Neuron (in vitro differentiated cells): ENCODE measurements around the gene ZSWIM6.

Source experiments
- H2AFZ ChIP-seq: one replicate; pipeline ENCODE4 v1.6.1; 2013; ENCODE audit warnings: low read depth, mild to moderate bottlenecking, inconsistent platforms, low read length, moderate library complexity
- H3K27me3 ChIP-seq: one replicate; pipeline ENCODE4 v1.6.1; 2013; ENCODE audit warnings: low read length; ENCODE audit not compliant: insufficient read depth
- H3K36me3 ChIP-seq: one replicate; pipeline ENCODE4 v1.6.1; 2013; ENCODE audit warnings: low read length; ENCODE audit not compliant: insufficient read depth
- H3K4me1 ChIP-seq: one replicate; pipeline ENCODE4 v1.6.1; 2013; ENCODE audit warnings: low read length; ENCODE audit not compliant: insufficient read depth
- H3K4me3 ChIP-seq: 2 replicates; pipeline ENCODE4 v1.5.1; 2013; ENCODE audit warnings: mild to moderate bottlenecking, low read length, moderate library complexity
- H3K9me3 ChIP-seq: one replicate; pipeline ENCODE4 v1.6.1; 2013; ENCODE audit warnings: low read length

The ZSWIM6 gene

GRCh38 chr5:61489574-61489973 lies 157.5 kb downstream of the ZSWIM6 start:
- Histone ChIP-seq H3K4me1 (peaks cover 10% of the 10 kb centered on the region), H3K4me3 (no peak overlapping the region), H3K27me3 (no peaks in the 10 kb centered on the region), H3K9me3 (peaks cover 2% of the 10 kb centered on the region), H2AFZ (no peak overlapping the region), H3K36me3 (peaks cover 35% of the 10 kb centered on the region)

- H3K27me3 ChIP-seq = no peaks in the 10 kb centered on the region
- no peak overlapping the region for H3K4me3 ChIP-seq
- peaks cover 23% of the 10 kb centered on the region for H3K36me3 ChIP-seq
- peaks cover 30% of the 10 kb centered on the region for H3K4me1 ChIP-seq
- H3K9me3 ChIP-seq = no peaks in the 10 kb centered on the region
- no peak overlapping the region for H2AFZ ChIP-seq
Measured at GRCh38 chr5:61491861-61492260, 159.8 kb downstream of the ZSWIM6 start.

GRCh38 chr5:61493973-61494372 lies 161.9 kb downstream of the ZSWIM6 start:
- Histone ChIP-seq H3K36me3 (peaks cover 31% of the 10 kb centered on the region), H3K27me3 (no peaks in the 10 kb centered on the region), H3K4me1 (peaks cover 50% of the 10 kb centered on the region), H3K9me3 (no peaks in the 10 kb centered on the region), H2AFZ (no peak overlapping the region), H3K4me3 (no peak overlapping the region)

DNA sequence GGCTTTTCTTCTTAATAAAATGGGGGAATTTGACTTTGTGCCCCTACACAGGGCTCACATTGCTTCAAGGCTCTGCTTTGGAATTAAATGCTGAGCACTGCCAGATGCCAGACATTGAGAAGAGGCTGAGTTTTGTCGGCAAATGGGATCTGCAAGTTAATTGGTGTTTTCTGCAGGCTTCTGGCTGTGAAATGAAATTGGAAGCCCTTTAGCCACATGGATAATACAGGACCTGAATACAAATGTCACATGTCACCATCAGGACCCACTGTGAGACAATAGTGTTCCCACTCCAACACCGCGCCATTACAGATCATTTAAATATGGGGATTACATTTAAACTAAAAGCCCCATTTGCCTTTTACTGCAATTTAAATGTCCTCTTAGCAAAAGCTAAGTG lies 164.4 kb downstream of the ZSWIM6 start:
- Histone ChIP-seq H3K9me3 (no peaks in the 10 kb centered on the region), H2AFZ (no peak overlapping the region), H3K27me3 (no peaks in the 10 kb centered on the region), H3K4me1 (peaks cover 50% of the 10 kb centered on the region), H3K4me3 (no peak overlapping the region), H3K36me3 (peaks cover 43% of the 10 kb centered on the region)

DNA sequence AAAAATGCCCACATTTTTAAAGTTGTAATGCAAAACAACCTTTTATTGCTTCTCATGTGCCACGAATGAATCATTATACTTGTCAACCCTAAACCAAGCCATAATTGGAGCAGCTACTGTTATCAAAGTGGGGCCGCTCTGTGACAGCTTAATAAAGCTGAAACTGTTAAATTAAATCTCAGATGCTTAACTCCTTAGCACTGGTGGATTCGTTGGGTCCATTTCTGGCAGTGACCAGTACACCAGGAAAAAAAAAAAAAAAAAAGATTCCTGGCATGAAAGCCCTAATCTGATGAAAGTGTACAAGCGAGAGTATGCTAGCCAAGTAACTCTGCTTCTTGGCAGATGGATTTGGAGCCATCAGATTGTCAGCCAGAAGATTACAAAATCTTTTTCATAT lies 164.8 kb downstream of the ZSWIM6 start:
- Histone ChIP-seq H3K4me1 (peaks cover 50% of the 10 kb centered on the region), H3K9me3 (peaks cover 4% of the 10 kb centered on the region), H3K27me3 (no peaks in the 10 kb centered on the region), H2AFZ (no peak overlapping the region), H3K4me3 (no peak overlapping the region), H3K36me3 (peaks cover 46% of the 10 kb centered on the region)

- peaks cover 47% of the 10 kb centered on the region for H3K36me3 ChIP-seq
Measured at GRCh38 chr5:61498121-61498520, 166.1 kb downstream of the ZSWIM6 start.

GRCh38 chr5:61501971-61502370 lies 169.9 kb downstream of the ZSWIM6 start:
- no peaks in the 10 kb centered on the region for H3K27me3 ChIP-seq
- no peak overlapping the region for H3K4me3 ChIP-seq
- no peak overlapping the region for H2AFZ ChIP-seq
- H3K4me1 ChIP-seq = peaks cover 23% of the 10 kb centered on the region
- peaks cover 45% of the 10 kb centered on the region for H3K36me3 ChIP-seq
- H3K9me3 ChIP-seq = peaks cover 11% of the 10 kb centered on the region

More at GRCh38 chr5:61498121-61498520, 166.1 kb downstream of the ZSWIM6 start:
- no peaks in the 10 kb centered on the region for H3K27me3 ChIP-seq
- H2AFZ ChIP-seq = no peak overlapping the region
- H3K4me1 ChIP-seq = peaks cover 50% of the 10 kb centered on the region
- no peak overlapping the region for H3K4me3 ChIP-seq
- peaks cover 11% of the 10 kb centered on the region for H3K9me3 ChIP-seq

GRCh38 chr5:61504143-61504770 lies 172.2 kb downstream of the ZSWIM6 start:
- Histone ChIP-seq H3K36me3 (peaks cover 50% of the 10 kb centered on the region), H3K4me3 (no peak overlapping the region)

DNA sequence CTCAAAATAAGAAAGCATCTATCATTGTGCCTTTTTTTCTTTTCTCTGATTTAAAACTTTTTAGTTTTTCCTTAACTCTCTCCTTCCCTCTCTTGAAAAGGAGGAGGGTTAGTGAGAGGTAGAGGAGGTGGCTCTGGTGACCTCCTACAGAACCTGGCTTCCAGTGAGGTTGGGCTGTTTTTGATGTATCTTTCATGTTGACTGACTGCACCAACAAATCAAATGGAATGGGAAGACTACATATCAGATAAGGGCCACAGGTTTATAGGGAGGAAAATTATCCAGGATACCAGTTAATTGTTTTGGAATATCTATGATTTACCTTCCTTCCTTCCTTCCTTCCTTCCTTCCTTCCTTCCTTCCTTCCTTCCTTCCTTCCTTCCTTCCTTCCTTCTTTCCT lies 173.2 kb downstream of the ZSWIM6 start:
- no peak overlapping the region for H3K4me3 ChIP-seq
- no peak overlapping the region for H2AFZ ChIP-seq
- H3K36me3 ChIP-seq = peaks cover 53% of the 10 kb centered on the region
- peaks cover 11% of the 10 kb centered on the region for H3K9me3 ChIP-seq
- peaks cover 4% of the 10 kb centered on the region for H3K4me1 ChIP-seq
- H3K27me3 ChIP-seq = no peaks in the 10 kb centered on the region

More at GRCh38 chr5:61504143-61504770, 172.2 kb downstream of the ZSWIM6 start:
- Histone ChIP-seq H2AFZ (no peak overlapping the region), H3K27me3 (no peaks in the 10 kb centered on the region), H3K9me3 (peaks cover 11% of the 10 kb centered on the region), H3K4me1 (peaks cover 4% of the 10 kb centered on the region)

GRCh38 chr5:61507232-61507631 lies 175.2 kb downstream of the ZSWIM6 start:
- Histone ChIP-seq H3K36me3 (peaks cover 45% of the 10 kb centered on the region), H3K4me1 (peaks cover 4% of the 10 kb centered on the region), H2AFZ (no peak overlapping the region), H3K27me3 (no peaks in the 10 kb centered on the region), H3K9me3 (peaks cover 12% of the 10 kb centered on the region), H3K4me3 (no peak overlapping the region)

GRCh38 chr5:61516946-61517345 lies 184.9 kb downstream of the ZSWIM6 start:
- H2AFZ ChIP-seq = no peak overlapping the region
- no peak overlapping the region for H3K4me3 ChIP-seq
- peaks cover 9% of the 10 kb centered on the region for H3K9me3 ChIP-seq
- H3K36me3 ChIP-seq = peaks cover 21% of the 10 kb centered on the region
- no peaks in the 10 kb centered on the region for H3K27me3 ChIP-seq
- H3K4me1 ChIP-seq = no peaks in the 10 kb centered on the region

DNA sequence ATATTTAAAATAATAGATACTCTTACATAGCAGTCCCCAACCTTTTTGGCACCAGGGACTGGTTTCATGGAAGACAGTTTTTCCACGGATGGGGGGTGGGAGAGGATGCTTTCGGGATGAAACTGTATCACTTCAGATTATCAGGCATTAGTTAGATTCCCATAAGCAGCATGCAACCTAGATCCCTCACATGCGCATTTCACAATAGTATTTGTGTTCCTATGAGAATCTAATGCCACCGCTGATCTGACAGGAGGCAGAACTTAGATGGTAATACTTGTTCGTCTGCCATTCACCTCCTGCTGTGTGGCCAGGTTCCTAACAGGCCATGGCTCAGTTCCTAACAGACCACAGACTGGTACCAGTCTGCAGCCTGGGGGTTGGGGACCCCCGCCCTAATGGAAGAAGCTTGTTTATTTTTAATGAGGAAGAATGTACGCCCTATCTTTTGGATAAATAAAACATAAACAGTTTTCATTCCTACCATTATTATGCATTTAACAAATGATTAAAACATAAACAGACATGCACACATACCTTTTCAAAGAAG lies 187.7 kb downstream of the ZSWIM6 start:
- peaks cover 9% of the 10 kb centered on the region for H3K9me3 ChIP-seq
- H3K27me3 ChIP-seq = no peaks in the 10 kb centered on the region
- no peak overlapping the region for H2AFZ ChIP-seq
- H3K4me1 ChIP-seq = peaks cover 12% of the 10 kb centered on the region
- H3K4me3 ChIP-seq = no peak overlapping the region
- H3K36me3 ChIP-seq = peaks cover 17% of the 10 kb centered on the region

DNA sequence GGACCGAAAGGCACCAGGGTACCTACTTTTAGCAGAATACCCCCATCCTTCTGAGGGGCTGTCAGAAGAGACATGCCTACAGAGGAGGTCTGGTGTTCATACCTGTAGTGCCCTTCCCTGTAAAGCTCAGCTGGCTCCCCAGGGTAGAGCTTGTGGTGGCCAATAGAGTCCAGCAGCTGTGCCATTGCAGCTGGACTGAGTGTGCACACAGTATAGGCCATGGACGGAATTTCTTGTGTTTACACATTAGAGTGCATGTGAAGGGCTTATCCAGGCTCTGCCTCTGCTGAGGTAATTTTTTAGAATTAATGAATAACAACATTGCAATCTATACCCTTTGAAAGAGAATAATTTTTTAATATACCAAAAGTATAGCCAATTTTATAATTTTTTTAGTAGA lies 191.0 kb downstream of the ZSWIM6 start:
- H3K27me3 ChIP-seq = no peaks in the 10 kb centered on the region
- H3K36me3 ChIP-seq = peaks cover 13% of the 10 kb centered on the region
- H3K9me3 ChIP-seq = peaks cover 2% of the 10 kb centered on the region

GRCh38 chr5:61523997-61524396 lies 191.9 kb downstream of the ZSWIM6 start:
- Histone ChIP-seq H3K4me1 (peaks cover 46% of the 10 kb centered on the region), H3K27me3 (no peaks in the 10 kb centered on the region), H3K4me3 (no peak overlapping the region), H3K9me3 (peaks cover 2% of the 10 kb centered on the region), H3K36me3 (peaks cover 17% of the 10 kb centered on the region), H2AFZ (no peak overlapping the region)

More for the DNA sequence above, 191.0 kb downstream of the ZSWIM6 start:
- Histone ChIP-seq H2AFZ (no peak overlapping the region), H3K4me1 (peaks cover 42% of the 10 kb centered on the region), H3K4me3 (no peak overlapping the region)
